Right lobe of liver (tissue), 4 donors: ENCODE results near the gene SERPINB7.

Experiments
- POLR2A ChIP-seq: fragments of 450-650 bp; IDR thresholded peaks from one replicate; pipeline ENCODE4 v1.6.1; 2017; ENCODE audit warnings: antibody characterized with exemption, mild to moderate bottlenecking
- TF ChIP-seq, protein P1 (sequence below), 4 donors: fragments of 200-600 bp in 3 of 4; fragments of 450-650 bp in 1 of 4; IDR thresholded peaks; one replicate each; pipeline versions ENCODE4 v1.5.1 to v1.8.0; 2016 to 2022; ENCODE audit warnings: antibody characterized with exemption in 4 of 4, mild to moderate bottlenecking in 2 of 4
- donor health status: DM: no; HTN: no; CAD: no.
- donor health status: DM: no; HTN: no; CAD: no.
- donor health status: DM: no; HTN: yes; CAD: no.

GRCh38 chr18:63819786-63820185 lies 44.6 kb downstream of the SERPINB7 start:
- TF ChIP-seq POLR2A, result no peak
- TF ChIP-seq, protein P1, sequence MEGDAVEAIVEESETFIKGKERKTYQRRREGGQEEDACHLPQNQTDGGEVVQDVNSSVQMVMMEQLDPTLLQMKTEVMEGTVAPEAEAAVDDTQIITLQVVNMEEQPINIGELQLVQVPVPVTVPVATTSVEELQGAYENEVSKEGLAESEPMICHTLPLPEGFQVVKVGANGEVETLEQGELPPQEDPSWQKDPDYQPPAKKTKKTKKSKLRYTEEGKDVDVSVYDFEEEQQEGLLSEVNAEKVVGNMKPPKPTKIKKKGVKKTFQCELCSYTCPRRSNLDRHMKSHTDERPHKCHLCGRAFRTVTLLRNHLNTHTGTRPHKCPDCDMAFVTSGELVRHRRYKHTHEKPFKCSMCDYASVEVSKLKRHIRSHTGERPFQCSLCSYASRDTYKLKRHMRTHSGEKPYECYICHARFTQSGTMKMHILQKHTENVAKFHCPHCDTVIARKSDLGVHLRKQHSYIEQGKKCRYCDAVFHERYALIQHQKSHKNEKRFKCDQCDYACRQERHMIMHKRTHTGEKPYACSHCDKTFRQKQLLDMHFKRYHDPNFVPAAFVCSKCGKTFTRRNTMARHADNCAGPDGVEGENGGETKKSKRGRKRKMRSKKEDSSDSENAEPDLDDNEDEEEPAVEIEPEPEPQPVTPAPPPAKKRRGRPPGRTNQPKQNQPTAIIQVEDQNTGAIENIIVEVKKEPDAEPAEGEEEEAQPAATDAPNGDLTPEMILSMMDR (IDR thresholded peaks at IDR 0.05), result no peak
